A673 (cell line): ENCODE data around the gene P2RY14.

Experiments
- CTCF ChIP-seq: fragments of 300-800, 200-600 bp; sonication (generic); conservative IDR thresholded peaks from 2 replicates; pipeline ENCODE4 v1.5.1; 2017; ENCODE audit warnings: low read depth, mild to moderate bottlenecking, antibody characterized with exemption, low read length, moderate library complexity, mixed read lengths
- EZH2 ChIP-seq: fragments of 200-600 bp; sonication (generic); IDR thresholded peaks from 2 replicates; pipeline ENCODE4 v1.6.1; 2017; ENCODE audit warnings: borderline replicate concordance, low read depth, mild to moderate bottlenecking, mixed read lengths, antibody characterized with exemption, low read length; ENCODE audit not compliant: poor library complexity, severe bottlenecking

GRCh38 chr3:151232991-151233390, 45.4 kb downstream of the P2RY14 start:
- TF ChIP-seq CTCF (no peak), EZH2 (no peak)
